Measurements from ENCODE around the gene PDK4.
"Not testable (repeated sequence)": the region's sequence is repeated elsewhere in the genome, so short reads cannot be mapped to it uniquely, and the experiment has no call there.

PDK4 gene

GRCh38 chr7:95604397-95604796 is 8.1 kb upstream of the PDK4 start:
- not testable (repeated sequence) for FAIRE-seq

GRCh38 chr7:95602421-95602820 is 6.1 kb upstream of the PDK4 start:
- FAIRE-seq: no peak

DNA sequence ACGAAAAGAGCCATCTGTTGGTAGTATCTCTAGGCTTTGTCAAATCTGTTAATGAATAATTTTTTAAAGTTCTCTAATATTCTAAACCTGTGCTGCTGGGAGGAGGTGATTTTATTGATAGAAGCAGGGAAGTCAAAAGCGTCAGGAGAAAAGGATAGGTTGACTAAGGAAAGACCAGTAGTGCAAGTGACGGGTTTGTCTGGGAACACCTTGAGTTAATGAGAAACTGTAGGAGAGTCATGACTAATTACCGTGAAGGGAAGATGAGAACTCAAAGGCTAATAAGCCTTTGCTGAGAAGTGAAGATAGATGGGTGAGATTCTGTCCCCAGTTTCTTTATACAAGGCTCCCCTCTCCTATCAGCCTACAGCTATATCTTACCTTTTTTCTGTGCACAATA is 5.0 kb upstream of the PDK4 start:
- FAIRE-seq: no peak

DNA sequence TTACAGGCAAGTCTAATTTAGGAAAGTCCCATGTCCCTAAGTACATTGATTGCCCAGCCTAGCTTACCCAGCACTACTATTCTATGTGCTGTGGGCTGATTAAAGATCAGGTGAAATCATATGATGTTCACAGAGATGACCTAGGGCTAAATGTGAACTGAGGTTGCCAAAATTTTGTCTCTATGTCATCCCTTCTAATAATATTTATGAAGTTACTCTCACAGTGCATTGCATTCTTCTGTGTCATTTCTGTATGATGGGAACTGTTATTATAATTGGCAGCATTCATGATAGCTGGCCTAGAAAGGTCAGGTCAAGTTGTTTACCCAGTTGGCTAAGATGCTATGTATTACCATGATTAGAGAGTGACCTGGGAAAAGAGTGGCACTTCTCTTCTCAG is 2.8 kb upstream of the PDK4 start:
- FAIRE-seq: no peak

- no peak for FAIRE-seq
Measured at GRCh38 chr7:95598511-95598910, 2.2 kb upstream of the PDK4 start.

DNA sequence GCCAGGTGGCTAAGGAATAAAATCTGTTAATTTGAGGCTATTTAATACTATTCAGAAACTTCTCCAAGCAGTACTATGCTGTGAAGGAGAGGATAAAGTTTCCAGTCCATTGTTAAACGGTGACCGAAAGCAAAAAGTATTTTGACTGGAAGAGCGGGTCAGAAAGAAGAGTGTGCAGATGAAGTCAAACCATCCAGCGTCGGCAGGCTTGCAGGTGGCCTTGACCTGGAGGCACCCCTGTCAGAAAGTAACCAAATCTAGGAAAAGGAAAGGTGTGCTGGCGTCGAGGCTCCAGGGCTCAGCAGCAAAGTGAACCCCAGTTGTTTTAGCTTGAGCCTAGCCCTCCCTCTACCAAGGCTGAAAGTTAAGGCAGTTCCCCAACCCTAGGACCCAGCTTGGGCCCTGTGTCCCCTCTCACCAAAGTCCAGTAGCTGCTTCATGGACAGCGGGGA is 544 bp downstream of the PDK4 start:
- FAIRE-seq: no peak

DNA sequence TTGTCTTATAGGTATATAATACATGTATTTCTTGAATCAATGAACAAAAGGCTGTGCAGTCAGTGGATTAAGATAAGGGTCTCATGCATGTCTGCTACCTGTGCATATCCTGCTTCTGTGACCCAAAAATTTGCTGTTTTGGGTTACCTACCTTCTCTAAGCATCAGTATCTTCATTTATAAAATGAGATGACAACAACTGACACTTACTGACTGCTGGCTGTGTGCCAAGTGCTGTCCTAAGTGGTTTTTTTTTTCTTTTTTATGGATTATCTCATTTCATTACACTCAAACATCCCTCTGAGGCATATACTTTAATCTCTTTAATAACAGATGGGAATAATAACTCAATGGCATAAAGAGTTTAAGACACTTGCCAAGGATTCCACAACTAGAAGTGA is 2.1 kb downstream of the PDK4 start:
- FAIRE-seq: no peak

- no peak for FAIRE-seq
Measured at GRCh38 chr7:95593343-95593742, 3.0 kb downstream of the PDK4 start.

DNA sequence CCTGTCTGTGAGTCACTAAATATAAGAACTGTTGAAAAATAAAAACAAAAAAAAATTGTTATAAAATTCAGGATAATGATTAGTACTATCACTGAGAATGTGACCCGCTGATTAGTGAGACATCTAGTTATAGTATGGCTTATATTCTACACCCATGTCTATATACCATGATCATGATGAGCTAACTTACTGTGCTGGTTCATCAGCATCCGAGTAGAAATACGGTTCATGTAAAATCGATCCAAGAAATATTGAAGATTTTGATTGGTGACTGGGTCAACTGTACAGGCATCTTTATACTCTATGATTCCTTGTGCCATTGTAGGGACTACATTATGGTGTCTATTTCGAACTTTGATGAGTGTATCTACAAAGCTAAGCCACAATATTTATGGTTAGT is 3.7 kb downstream of the PDK4 start:
- FAIRE-seq: no peak

- no peak for FAIRE-seq
Measured at GRCh38 chr7:95590387-95591248, 5.7 kb downstream of the PDK4 start.

GRCh38 chr7:95589766-95590165 is 6.5 kb downstream of the PDK4 start:
- no peak for FAIRE-seq

GRCh38 chr7:95589031-95589430 is 7.3 kb downstream of the PDK4 start:
- no peak for FAIRE-seq

- no peak for FAIRE-seq
Measured at GRCh38 chr7:95586951-95587301, 9.4 kb downstream of the PDK4 start.

DNA sequence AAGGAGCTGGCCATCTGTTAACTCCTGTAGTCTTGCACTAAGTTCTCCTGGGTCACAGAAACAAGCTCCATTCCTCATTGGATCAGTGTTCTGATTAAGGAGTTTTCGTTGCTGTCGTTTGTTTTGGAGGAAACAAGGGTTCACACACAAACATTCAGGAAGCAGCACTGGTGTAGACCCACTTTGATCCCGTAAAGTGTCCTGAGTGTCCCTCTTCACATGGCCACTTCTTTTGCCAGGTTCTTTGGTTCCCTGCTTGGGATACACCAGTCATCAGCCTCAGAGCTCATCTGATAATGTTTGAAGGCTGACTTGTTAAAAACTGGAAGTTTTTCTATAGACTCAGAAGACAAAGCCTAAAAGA is 10.9 kb downstream of the PDK4 start:
- no peak for FAIRE-seq

DNA sequence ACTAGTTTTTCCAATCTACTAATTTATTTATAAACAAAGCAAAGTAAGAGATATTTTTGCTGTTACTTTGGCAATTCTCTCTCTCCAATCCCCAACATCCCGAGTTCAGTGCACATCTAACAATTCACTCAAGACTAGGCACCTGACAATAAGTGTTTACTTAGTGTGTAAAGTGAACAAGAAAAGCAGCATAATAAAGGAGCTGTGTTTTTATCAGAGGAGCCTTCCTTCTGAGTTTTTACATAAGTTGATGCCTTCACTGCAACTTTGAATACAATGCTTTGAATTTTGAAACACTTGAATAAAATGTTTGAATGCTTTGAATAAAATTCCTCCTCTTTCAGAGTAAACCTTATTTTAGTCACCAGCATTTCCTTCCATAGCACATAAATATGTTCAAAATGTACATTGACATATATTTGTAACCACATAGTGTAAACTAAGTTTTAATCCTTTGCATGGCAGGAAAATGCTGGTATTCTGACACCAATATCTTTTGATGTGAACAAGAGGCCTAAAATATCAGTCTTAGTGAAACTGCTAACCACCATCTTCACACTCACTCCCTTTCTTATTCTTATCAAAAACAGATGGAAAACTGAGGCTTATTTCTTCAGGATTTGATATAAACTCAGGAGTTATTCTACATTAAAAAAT is 11.4 kb downstream of the PDK4 start:
- no peak for FAIRE-seq

- no peak for FAIRE-seq
Measured at GRCh38 chr7:95583834-95584621, 12.3 kb downstream of the PDK4 start.

GRCh38 chr7:95582578-95583293 is 13.6 kb downstream of the PDK4 start:
- no peak for FAIRE-seq

- no peak for FAIRE-seq
Measured at GRCh38 chr7:95581467-95581866, 14.8 kb downstream of the PDK4 start.

- FAIRE-seq: no peak
Measured at GRCh38 chr7:95579318-95579717, 17.0 kb downstream of the PDK4 start.

DNA sequence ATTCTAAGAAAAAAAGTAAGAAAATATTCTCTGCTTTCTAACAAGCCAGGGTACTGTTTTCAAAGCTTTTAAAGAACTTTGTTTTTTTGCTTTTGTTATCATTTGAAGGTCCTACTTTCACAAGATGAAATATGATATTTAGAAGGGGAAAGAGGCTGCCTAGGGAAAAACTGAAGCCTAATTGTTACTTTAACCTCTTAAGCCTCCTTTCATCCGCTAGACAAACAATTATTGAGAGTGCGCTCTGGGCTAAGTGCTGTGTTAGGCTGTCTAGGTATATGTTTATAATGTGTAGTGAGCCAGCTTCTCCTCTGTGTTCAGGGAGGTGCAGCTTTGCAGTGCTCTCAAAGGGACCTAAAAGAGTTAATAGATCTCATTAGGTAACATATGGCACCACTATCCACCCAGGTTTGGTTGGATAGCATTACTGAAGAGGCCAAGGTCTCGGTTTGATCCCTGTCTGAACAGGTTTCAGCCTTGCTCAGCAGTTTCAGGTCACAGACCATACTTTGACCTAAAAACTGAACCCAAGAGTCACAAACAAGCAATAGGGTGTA is 17.9 kb downstream of the PDK4 start:
- no peak for FAIRE-seq

DNA sequence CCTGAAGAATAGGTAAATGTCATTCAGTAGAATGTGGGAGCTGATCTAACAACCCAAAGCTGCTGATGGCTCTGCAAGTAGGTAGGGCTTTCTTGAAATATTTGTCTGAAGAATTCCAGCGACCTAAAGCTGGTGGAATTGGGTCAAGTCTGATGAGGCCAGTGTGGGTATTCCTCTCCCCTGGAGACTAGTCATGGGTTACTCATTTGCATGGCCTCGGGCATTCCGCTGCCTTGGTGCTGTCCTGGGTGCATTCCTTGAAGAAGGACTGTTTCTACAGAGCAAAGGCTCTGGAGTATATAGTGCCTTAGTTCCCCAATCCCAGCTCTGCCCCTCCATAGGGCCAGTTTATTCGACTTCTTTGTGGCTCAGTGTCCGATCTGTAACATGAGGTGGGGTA is 19.2 kb downstream of the PDK4 start:
- no peak for FAIRE-seq

DNA sequence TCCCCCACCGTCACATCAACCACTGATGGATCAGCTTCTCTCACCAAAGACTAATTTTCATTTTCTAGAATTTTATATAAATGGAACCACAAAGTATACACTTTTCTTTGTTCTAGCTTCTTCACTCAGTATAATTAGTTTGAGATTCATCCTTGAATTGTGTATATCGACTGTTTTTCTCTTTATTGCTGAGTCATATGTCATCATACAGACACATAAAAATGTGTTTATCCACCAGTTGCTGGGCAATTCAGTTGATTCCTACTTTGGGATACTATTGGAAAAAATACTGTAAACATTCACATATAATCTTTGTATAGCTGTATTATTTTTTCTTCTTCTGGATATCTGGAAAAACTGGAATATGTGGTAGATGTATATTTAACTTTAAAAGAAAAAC is 26.6 kb downstream of the PDK4 start:
- FAIRE-seq: no peak

DNA sequence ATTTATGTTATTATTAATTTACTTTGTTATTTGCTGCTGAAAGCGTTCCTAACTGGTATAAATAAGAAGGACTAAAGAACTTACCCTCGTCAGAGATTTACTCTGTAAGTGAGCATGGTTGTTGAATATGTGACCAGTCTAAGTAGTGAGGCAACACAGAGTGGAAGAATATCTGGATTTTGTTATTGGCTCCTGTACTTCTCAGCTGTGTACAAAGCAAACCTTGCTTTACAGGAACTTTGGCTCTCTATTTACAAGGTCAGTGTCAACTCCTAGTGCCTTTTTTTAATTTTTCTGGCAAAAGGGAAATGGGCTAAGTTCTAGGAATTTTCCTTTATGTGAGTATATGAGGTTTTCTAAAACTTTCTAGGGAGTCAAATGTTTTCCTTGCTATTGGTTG is 35.6 kb downstream of the PDK4 start:
- no peak for FAIRE-seq
